GM23248 (cell line): ENCODE measurements around the gene UPF1. TPM values are rescaled to one million over a fixed set of nuclear protein-coding genes. Genes with fewer than 3 reads are reported as not detected.
"Not testable (repeated sequence)": the region's sequence is repeated elsewhere in the genome, so short reads cannot be mapped to it uniquely, and the experiment has no call there.

Source experiments
- DNase-seq: peaks from one replicate; pipeline ENCODE4 v3.0.0-alpha.2; 2015
- H2AFZ ChIP-seq: fragments of 200-600 bp; sonication (generic); 2 replicates; pipeline ENCODE4 v1.6.1; 2016; ENCODE audit warnings: antibody characterized with exemption
- H3F3A ChIP-seq: fragments of 200-600 bp; sonication (generic); 2 replicates; pipeline ENCODE4 v1.6.1; 2016; ENCODE audit warnings: mild to moderate bottlenecking, antibody characterized with exemption, mixed run types; ENCODE audit not compliant: insufficient read depth
- H3K27ac ChIP-seq: fragments of 200-600 bp; sonication (generic); 2 replicates; pipeline ENCODE4 v1.5.1; 2016; ENCODE audit warnings: mild to moderate bottlenecking
- H3K27me3 ChIP-seq: fragments of 200-600 bp; sonication (generic); replicated peaks from 2 replicates; pipeline ENCODE4 v1.6.1; 2016; ENCODE audit warnings: mild to moderate bottlenecking; ENCODE audit not compliant: insufficient read depth
- H3K36me3 ChIP-seq: fragments of 200-600 bp; sonication (generic); 2 replicates; pipeline ENCODE4 v1.6.1; 2016; ENCODE audit warnings: low read depth, mild to moderate bottlenecking
- H3K4me1 ChIP-seq: fragments of 200-600 bp; sonication (generic); 2 replicates; pipeline ENCODE4 v1.6.1; 2016; ENCODE audit warnings: mild to moderate bottlenecking; ENCODE audit not compliant: insufficient read depth
- H3K4me2 ChIP-seq: fragments of 200-600 bp; sonication (generic); one replicate; pipeline ENCODE4 v1.6.1; 2016; ENCODE audit warnings: mild to moderate bottlenecking; ENCODE audit not compliant: unreplicated experiment
- H3K4me3 ChIP-seq: fragments of 200-600 bp; sonication (generic); 2 replicates; pipeline ENCODE4 v1.5.1; 2016; ENCODE audit warnings: mild to moderate bottlenecking
- H3K79me2 ChIP-seq: fragments of 200-600 bp; sonication (generic); 2 replicates; pipeline ENCODE4 v1.6.1; 2016; ENCODE audit warnings: mild to moderate bottlenecking; ENCODE audit not compliant: insufficient read depth
- H3K9ac ChIP-seq: fragments of 200-600 bp; sonication (generic); 2 replicates; pipeline ENCODE4 v1.6.1; 2016; ENCODE audit warnings: mild to moderate bottlenecking
- H3K9me2 ChIP-seq: fragments of 200-600 bp; sonication (generic); 2 replicates; pipeline ENCODE4 v1.6.1; 2016; ENCODE audit warnings: mixed run types, mild to moderate bottlenecking, moderate library complexity; ENCODE audit not compliant: insufficient read depth
- H3K9me3 ChIP-seq: fragments of 200-600 bp; sonication (generic); one replicate; pipeline ENCODE4 v1.6.1; 2017; ENCODE audit warnings: low read depth
- H4K20me1 ChIP-seq: fragments of 200-600 bp; sonication (generic); 2 replicates; pipeline ENCODE4 v1.6.0; 2016; ENCODE audit not compliant: insufficient read depth
- EZH2 ChIP-seq: fragments of 200-600 bp; sonication (generic); IDR thresholded peaks from 2 replicates; pipeline ENCODE4 v1.6.1; 2018; ENCODE audit warnings: antibody characterized with exemption, mild to moderate bottlenecking; ENCODE audit not compliant: insufficient read depth, poor library complexity, severe bottlenecking
- EZH2phosphoT487 ChIP-seq: fragments of 200-600 bp; sonication (generic); IDR thresholded peaks from 2 replicates; pipeline ENCODE4 v1.6.1; 2018; ENCODE audit warnings: antibody characterized with exemption, moderate library complexity, mild to moderate bottlenecking, low read depth; ENCODE audit not compliant: insufficient read depth
- WGBS, 2 experiments: methylation state at CpG; one replicate each; pipeline ENCODE4 v1.1.6; 2015 to 2017; ENCODE audit warnings: low lambda C conversion rate in 2 of 2, low coverage in 1 of 2; ENCODE audit errors: missing lambda C conversion rate in 2 of 2; 5-methylcytosine and 5-hydroxymethylcytosine counted together
- in situ Hi-C: fragments of 300-500 bp; cut with MboI; formaldehyde crosslinking; loops from 2 replicates; pipeline ENCODE4 v1.15.0; 2020
- polyA plus RNA-seq: library from polyadenylated mRNA; unstranded; fragments of >200 nt; fragmentation: Nextera tagmentation; extraction: Ambion mirVana; gene quantifications from 2 replicates; pipeline ENCODE4 v1.2.1, GENCODE V29; 2016
- total RNA-seq: library from RNA; depleted of rRNA; stranded (reverse); fragments of >200 nt; shearing (Covaris generic); gene quantifications from 2 replicates; pipeline ENCODE4 v1.2.3, GENCODE V29; 2014

Gene UPF1
- total and polyA plus RNA-seq, 2 experiments from 2014 or later: 4.3 to 57.4 TPM

DNA sequence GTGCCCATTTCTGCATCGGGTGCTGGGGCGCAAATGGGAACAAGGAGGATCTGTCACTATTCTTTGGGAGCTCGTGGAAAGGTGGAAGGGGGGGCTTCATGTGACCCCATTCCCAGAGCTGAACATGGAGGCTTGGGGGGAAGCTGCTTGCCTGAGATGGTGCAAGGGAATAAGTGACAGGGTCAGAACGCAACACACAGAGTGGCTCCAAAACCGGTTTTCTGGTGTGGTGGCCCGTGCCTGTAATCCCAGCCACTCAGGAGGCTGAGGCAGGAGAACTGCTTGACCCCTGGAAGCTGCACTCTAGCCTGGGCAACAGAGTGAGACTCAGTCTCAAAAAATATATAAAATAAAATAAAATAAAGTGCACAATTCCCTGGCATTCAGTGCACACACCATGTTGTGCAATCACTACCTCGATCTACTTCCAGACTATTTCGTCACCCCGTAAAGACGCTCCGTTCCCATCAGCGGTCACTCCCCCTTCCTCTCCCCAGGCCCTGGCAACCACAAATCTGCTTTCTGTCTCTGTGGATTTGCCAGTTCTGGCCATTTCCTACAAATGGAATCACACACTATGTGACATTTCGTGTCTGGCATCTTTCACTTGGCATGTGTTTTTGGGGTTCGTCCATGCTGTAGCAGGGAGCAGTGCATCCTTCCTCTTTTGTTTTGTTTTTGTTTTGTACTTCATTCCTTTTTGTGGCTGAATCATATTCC is 22.4 kb upstream of the UPF1 start:
- peak overlapping the region; percentile 56 for H3K4me2 ChIP-seq
- peak overlapping the region; percentile 39 for H3K4me3 ChIP-seq
- peak overlapping the region; percentile 78 for H2AFZ ChIP-seq
- WGBS, 2 experiments: 20 to 23% methylated on average over 14 of the region's 14 CpGs
- peak; percentile 92 for DNase-seq
- TF ChIP-seq EZH2 (no peak), EZH2phosphoT487 (no peak)
- no peaks in the 10 kb centered on the region for H3K9me2 ChIP-seq
- H3K9me3 ChIP-seq: no peaks in the 10 kb centered on the region
- H3K27me3 ChIP-seq: no peaks in the 10 kb centered on the region
- H3K36me3 ChIP-seq: no peaks in the 10 kb centered on the region
- peak overlapping the region; percentile 33 for H3K9ac ChIP-seq
- H3K4me1 ChIP-seq: peaks cover 10% of the 10 kb centered on the region
- H3K27ac ChIP-seq: peak overlapping the region; percentile 80
- no peaks in the 10 kb centered on the region for H4K20me1 ChIP-seq
- H3K79me2 ChIP-seq: no peaks in the 10 kb centered on the region
- no peaks in the 10 kb centered on the region for H3F3A ChIP-seq
- in situ Hi-C loops: no loop called here

DNA sequence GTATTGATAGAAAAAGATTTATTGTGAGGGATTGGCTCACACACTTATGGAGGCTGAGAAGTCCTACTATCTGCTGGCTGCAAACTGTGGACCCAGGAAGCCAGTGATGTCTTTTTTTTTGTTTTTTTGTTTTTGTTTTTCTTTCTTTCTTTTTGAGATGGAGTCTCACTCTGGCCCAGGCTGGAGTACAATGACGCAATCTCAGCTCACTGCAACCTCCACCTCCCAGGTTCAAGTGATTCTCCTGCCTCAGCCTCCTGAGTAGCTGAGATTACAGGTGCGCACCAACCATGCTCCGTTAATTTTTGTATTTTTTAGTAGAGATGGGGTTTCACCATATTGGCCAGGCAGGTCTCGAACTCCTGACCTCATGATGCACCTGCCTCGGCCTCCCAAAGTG is 20.1 kb upstream of the UPF1 start:
- H3K9ac ChIP-seq, H3K27ac ChIP-seq, H3K9me2 ChIP-seq, H4K20me1 ChIP-seq, DNase-seq, H3K9me3 ChIP-seq, H3K4me1 ChIP-seq, in situ Hi-C loops, H3F3A ChIP-seq, H3K27me3 ChIP-seq, H2AFZ ChIP-seq, H3K4me3 ChIP-seq, H3K79me2 ChIP-seq, H3K4me2 ChIP-seq, H3K36me3 ChIP-seq: not testable (repeated sequence)
- 66 to 80% methylated on average over 5 of the region's 5 CpGs for WGBS, 2 experiments

DNA sequence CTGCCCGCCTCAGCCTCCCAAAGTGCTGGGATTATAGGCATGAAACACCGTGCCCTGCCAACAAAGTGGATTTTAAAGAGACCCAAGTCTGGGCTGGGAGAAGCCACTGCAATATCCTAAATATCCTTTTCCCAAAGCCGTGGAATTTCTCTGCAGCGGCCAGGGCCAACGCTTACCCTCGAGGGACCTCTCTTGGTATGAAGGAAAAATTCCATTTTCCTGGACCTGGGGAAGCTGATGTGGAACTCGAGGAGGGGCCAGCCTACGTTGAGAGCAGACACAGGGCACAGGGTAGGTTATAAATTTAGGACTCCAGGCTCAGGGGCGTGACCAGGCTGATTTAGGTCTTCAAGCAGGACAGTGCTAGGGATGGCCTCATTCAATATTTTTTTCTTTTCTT is 17.7 kb upstream of the UPF1 start:
- Histone ChIP-seq H3K9me2 (no peaks in the 10 kb centered on the region), H3K36me3 (no peaks in the 10 kb centered on the region), H3K4me3 (no peak overlapping the region), H3K27ac (no peak overlapping the region), H3K9me3 (no peaks in the 10 kb centered on the region), H3K4me2 (no peak overlapping the region), H3K27me3 (no peaks in the 10 kb centered on the region), H3K9ac (no peak overlapping the region), H4K20me1 (no peaks in the 10 kb centered on the region), H3F3A (no peaks in the 10 kb centered on the region), H3K4me1 (peaks cover 8% of the 10 kb centered on the region), H2AFZ (peak overlapping the region; percentile 38; the same call in 1 of the 2 replicates), H3K79me2 (no peaks in the 10 kb centered on the region)
- 22 to 28% methylated on average over 9 of the region's 9 CpGs for WGBS, 2 experiments
- peak; percentile 62 for DNase-seq
- in situ Hi-C loops: no loop called here
- TF ChIP-seq EZH2phosphoT487: no peak
- no peak for TF ChIP-seq EZH2

DNA sequence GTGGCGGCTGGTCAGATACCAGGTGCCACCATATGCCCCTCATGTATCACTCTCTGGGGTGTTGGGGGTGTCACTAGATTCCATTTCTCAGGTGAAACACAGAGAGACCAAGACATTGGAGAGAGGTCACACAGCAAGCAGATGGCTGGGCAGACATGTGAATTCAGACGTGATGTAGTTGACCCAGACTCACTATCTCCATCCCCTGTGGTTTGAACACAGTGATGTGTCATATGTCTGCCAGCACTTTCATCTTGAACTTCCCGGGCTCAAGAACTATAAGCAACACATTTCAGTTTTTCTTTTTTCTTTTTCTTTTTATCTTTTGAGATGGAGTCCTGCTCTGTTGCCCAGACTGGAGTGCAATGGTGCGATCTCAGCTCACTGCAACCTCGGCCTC is 16.1 kb upstream of the UPF1 start:
- 79% methylated on average over 5 of the region's 5 CpGs for WGBS, 2 experiments
- no peak overlapping the region for H2AFZ ChIP-seq
- H3K79me2 ChIP-seq: no peaks in the 10 kb centered on the region
- H3K27ac ChIP-seq: no peak overlapping the region
- H3K27me3 ChIP-seq: no peaks in the 10 kb centered on the region
- no peaks in the 10 kb centered on the region for H3F3A ChIP-seq
- H3K4me2 ChIP-seq: no peak overlapping the region
- H3K9ac ChIP-seq: no peak overlapping the region
- H3K4me3 ChIP-seq: no peak overlapping the region
- in situ Hi-C loops: no loop called here
- DNase-seq: no peak
- H3K9me3 ChIP-seq: no peaks in the 10 kb centered on the region
- H3K4me1 ChIP-seq: no peaks in the 10 kb centered on the region
- H4K20me1 ChIP-seq: no peaks in the 10 kb centered on the region
- H3K36me3 ChIP-seq: no peaks in the 10 kb centered on the region
- H3K9me2 ChIP-seq: no peaks in the 10 kb centered on the region
- TF ChIP-seq EZH2: no peak
- no peak for TF ChIP-seq EZH2phosphoT487

DNA sequence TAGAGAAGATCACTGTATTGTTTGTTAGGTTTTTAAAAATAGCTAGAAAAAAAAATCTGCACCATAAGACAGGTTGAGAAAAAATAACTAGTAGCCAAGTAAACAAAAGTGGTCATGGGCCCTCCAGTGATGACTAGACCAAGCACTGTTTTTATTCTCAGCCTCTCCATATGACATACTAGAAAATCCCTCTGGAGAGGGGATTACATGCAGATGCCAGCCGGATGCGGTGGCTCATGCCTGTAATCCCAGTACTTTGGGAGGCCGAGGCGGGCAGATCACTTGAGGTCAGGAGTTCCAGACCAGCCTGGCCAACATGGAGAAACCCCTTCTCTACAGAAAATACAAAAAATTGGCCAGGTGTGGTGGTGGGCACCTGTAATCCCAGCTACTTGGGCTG is 15.1 kb upstream of the UPF1 start:
- H3K4me2 ChIP-seq, H3K9ac ChIP-seq, H4K20me1 ChIP-seq, H3K27me3 ChIP-seq, H3K9me2 ChIP-seq, H3K9me3 ChIP-seq, H3K27ac ChIP-seq, DNase-seq, H2AFZ ChIP-seq, H3K36me3 ChIP-seq, H3F3A ChIP-seq, H3K4me1 ChIP-seq, H3K79me2 ChIP-seq, in situ Hi-C loops, H3K4me3 ChIP-seq: not testable (repeated sequence)
- WGBS, 2 experiments: 82 to 88% methylated on average over 4 of the region's 4 CpGs
